Fibroblast of lung (primary cell): ENCODE data around the gene OR2V2.

Experiments
- EZH2 ChIP-seq: IDR thresholded peaks from 2 replicates; pipeline ENCODE4 v1.5.1; 2012; ENCODE audit warnings: low read length, control low read depth, mild to moderate bottlenecking; ENCODE audit errors: missing control alignments
- TF ChIP-seq, protein P1 (sequence below), 2 donors: IDR thresholded peaks in 1 of 2; conservative IDR thresholded peaks in 1 of 2; 1 replicate in 1 of 2; 2 replicates in 1 of 2; pipeline ENCODE4 v1.5.1; 2011 to 2012; ENCODE audit warnings: low read length in 2 of 2, control low read depth in 1 of 2, inconsistent platforms in 1 of 2, low read depth in 1 of 2, mild to moderate bottlenecking in 1 of 2

DNA sequence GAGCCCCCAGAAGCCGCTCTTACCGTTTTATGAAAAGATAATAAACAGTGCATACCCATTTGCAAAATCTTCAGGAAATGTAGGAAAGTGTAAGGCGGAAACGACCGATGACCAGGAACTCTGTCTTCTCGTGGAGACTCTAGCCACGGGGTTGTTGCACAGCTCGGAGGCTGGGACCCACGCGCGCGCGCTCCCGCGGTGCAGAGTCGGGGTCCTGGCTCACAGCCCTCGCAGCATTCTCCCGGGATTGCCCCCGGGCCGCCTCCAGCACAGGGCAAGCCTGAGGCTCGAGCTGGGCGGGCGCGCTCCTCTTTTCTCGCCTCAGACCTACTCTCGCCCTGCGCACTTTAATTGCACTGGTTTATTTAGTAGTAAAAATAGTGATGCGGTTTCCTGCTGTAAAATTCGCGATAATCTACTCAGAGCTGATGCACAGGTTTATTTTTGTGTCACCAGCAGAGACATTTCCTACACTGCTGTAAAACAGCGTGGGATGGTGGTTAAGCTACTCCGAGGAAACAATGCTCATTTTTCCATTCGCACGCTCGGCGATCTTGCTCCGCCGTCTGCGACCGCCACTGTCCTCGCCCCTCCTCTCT, 42.1 kb downstream of the OR2V2 start:
- TF ChIP-seq, protein P1, sequence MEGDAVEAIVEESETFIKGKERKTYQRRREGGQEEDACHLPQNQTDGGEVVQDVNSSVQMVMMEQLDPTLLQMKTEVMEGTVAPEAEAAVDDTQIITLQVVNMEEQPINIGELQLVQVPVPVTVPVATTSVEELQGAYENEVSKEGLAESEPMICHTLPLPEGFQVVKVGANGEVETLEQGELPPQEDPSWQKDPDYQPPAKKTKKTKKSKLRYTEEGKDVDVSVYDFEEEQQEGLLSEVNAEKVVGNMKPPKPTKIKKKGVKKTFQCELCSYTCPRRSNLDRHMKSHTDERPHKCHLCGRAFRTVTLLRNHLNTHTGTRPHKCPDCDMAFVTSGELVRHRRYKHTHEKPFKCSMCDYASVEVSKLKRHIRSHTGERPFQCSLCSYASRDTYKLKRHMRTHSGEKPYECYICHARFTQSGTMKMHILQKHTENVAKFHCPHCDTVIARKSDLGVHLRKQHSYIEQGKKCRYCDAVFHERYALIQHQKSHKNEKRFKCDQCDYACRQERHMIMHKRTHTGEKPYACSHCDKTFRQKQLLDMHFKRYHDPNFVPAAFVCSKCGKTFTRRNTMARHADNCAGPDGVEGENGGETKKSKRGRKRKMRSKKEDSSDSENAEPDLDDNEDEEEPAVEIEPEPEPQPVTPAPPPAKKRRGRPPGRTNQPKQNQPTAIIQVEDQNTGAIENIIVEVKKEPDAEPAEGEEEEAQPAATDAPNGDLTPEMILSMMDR (conservative IDR thresholded peaks at IDR 0.05 in 1 of 2, IDR thresholded peaks at IDR 0.05 in 1 of 2; ENCODE audit: low read depth in 1 of 2, low read length in 2 of 2) = no peak
- no peak for TF ChIP-seq EZH2
